H1 (cell line): Measurements from ENCODE around the gene DGCR8. TPM values are rescaled to one million over a fixed set of nuclear protein-coding genes. Genes with fewer than 3 reads are reported as not detected.
A peak's percentile ranks its signal among the peaks of the same experiment; 100 is the strongest.

Experiments
- CTCF ChIA-PET: fragments of 300-600 bp; sonication (Branson Sonifier 250); formaldehyde crosslinking; loops from one replicate; lab custom pipeline; 2021; ENCODE audit not compliant: partially characterized antibody; lab: Charles Lee
- POLR2A ChIA-PET: fragments of 300-600 bp; sonication (Branson Sonifier 250); formaldehyde crosslinking; loops from one replicate; lab custom pipeline; 2021; ENCODE audit warnings: inconsistent platforms; ENCODE audit not compliant: partially characterized antibody; lab: Charles Lee
- DNase-seq, 2 experiments: peaks; one replicate each; pipeline versions ENCODE4 v3.0.0 to v3.0.0-alpha.2; 2010 to 2022; ENCODE audit warnings: low spot score in 2 of 2, low read depth in 1 of 2, mixed read lengths in 1 of 2
- FAIRE-seq: peaks from 2 replicates; lab custom pipeline; 2011; peaks lifted over from hg19 to GRCh38; lab: Jason Lieb, UNC
- H2AFZ ChIP-seq: 2 replicates; pipeline ENCODE4 v1.8.1; 2012; ENCODE audit warnings: low read length, inconsistent platforms
- H2AK5ac ChIP-seq: 2 replicates; pipeline ENCODE4 v1.6.1; 2013; ENCODE audit warnings: low read depth, low read length
- H2BK120ac ChIP-seq: replicated peaks from 2 replicates; pipeline ENCODE3; 2013; ENCODE audit warnings: low read depth, low read length, inconsistent platforms
- H2BK12ac ChIP-seq: 2 replicates; pipeline ENCODE4 v1.6.1; 2013; ENCODE audit warnings: low read depth, low read length
- H2BK15ac ChIP-seq: 2 replicates; pipeline ENCODE4 v1.6.1; 2013; ENCODE audit warnings: low read length
- H2BK20ac ChIP-seq: 2 replicates; pipeline ENCODE4 v1.6.1; 2013; ENCODE audit warnings: low read length
- H2BK5ac ChIP-seq: 2 replicates; pipeline ENCODE4 v1.6.1; 2013; ENCODE audit warnings: low read depth, low read length
- H3K14ac ChIP-seq: 2 replicates; pipeline ENCODE4 v1.6.1; 2013; ENCODE audit warnings: inconsistent platforms; ENCODE audit not compliant: insufficient read length
- H3K18ac ChIP-seq: 2 replicates; pipeline ENCODE4 v1.6.1; 2013; ENCODE audit warnings: low read length; ENCODE audit errors: extremely low read depth
- H3K23ac ChIP-seq: 2 replicates; pipeline ENCODE4 v1.6.1; 2013; ENCODE audit warnings: inconsistent platforms; ENCODE audit not compliant: insufficient read length
- H3K23me2 ChIP-seq: 2 replicates; pipeline ENCODE4 v1.6.1; 2013; ENCODE audit warnings: low read depth, low read length
- H3K27ac ChIP-seq: 2 replicates; pipeline ENCODE4 v1.6.1; 2011; ENCODE audit warnings: low read depth, low read length, inconsistent platforms
- H3K27me3 ChIP-seq, 4 experiments: replicated peaks in 1 of 4; 1 replicate in 1 of 4; 2 replicates in 3 of 4; pipeline versions ENCODE4 v1.6.1 to v1.8.1; 2011 to 2013; ENCODE audit warnings: low read length in 3 of 4, mild to moderate bottlenecking in 3 of 4, inconsistent platforms in 2 of 4, mixed read lengths in 2 of 4, moderate library complexity in 1 of 4; ENCODE audit not compliant: control insufficient read depth in 3 of 4, insufficient read depth in 3 of 4; ENCODE audit errors: extremely low read depth in 1 of 4
- H3K36me3 ChIP-seq, 4 experiments: 2 replicates each; pipeline versions ENCODE4 v1.6.1 to v1.8.1; 2011 to 2013; ENCODE audit warnings: mild to moderate bottlenecking in 4 of 4, low read length in 3 of 4, moderate library complexity in 2 of 4, control low read depth in 1 of 4, inconsistent platforms in 1 of 4; ENCODE audit not compliant: insufficient read depth in 4 of 4, control insufficient read depth in 2 of 4
- H3K4ac ChIP-seq: replicated peaks from 2 replicates; pipeline ENCODE3; 2013; ENCODE audit warnings: low read length, low read depth, mixed read lengths, inconsistent platforms; ENCODE audit not compliant: insufficient read length
- H3K4me1 ChIP-seq, 4 experiments: replicated peaks in 1 of 4; 1 replicate in 1 of 4; 2 replicates in 3 of 4; pipeline versions ENCODE4 v1.6.1 to v1.8.1; 2011 to 2013; ENCODE audit warnings: low read length in 3 of 4, inconsistent platforms in 2 of 4, mixed read lengths in 1 of 4; ENCODE audit not compliant: insufficient read depth in 4 of 4, control insufficient read depth in 3 of 4
- H3K4me2 ChIP-seq, 2 experiments: 2 replicates each; pipeline versions ENCODE4 v1.6.1 to v1.8.1; 2011 to 2013; ENCODE audit warnings: low read depth in 2 of 2, low read length in 2 of 2, control low read depth in 1 of 2, inconsistent platforms in 1 of 2, mild to moderate bottlenecking in 1 of 2; ENCODE audit not compliant: insufficient read depth in 1 of 2
- H3K4me3 ChIP-seq, 4 experiments: fragments of 200-600, 300-600 bp in 1 of 4; sonication (generic), shearing (Covaris generic), sonication (Bioruptor Twin) in 1 of 4; 2 replicates each; pipeline versions ENCODE4 v1.5.1 to v1.8.1; 2011 to 2016; ENCODE audit warnings: low read length in 4 of 4, low read depth in 3 of 4, control low read depth in 2 of 4, inconsistent platforms in 2 of 4, mild to moderate bottlenecking in 2 of 4, mixed read lengths in 1 of 4, moderate library complexity in 1 of 4; ENCODE audit not compliant: insufficient read depth in 2 of 4; ENCODE audit errors: extremely low read depth in 1 of 4
- H3K56ac ChIP-seq: replicated peaks from 2 replicates; pipeline ENCODE3; 2013; ENCODE audit warnings: low read depth, mild to moderate bottlenecking, mixed read lengths, low read length, inconsistent platforms; ENCODE audit not compliant: insufficient read length
- H3K79me1 ChIP-seq: 2 replicates; pipeline ENCODE4 v1.6.1; 2013; ENCODE audit warnings: low read depth, low read length, control low read depth
- H3K79me2 ChIP-seq, 2 experiments: 2 replicates each; pipeline versions ENCODE4 v1.6.1 to v1.8.1; 2012 to 2013; ENCODE audit warnings: low read length in 2 of 2, mild to moderate bottlenecking in 2 of 2, inconsistent platforms in 1 of 2; ENCODE audit not compliant: insufficient read depth in 2 of 2, control insufficient read depth in 1 of 2
- H3K9ac ChIP-seq, 4 experiments: replicated peaks in 1 of 4; 1 replicate in 1 of 4; 2 replicates in 3 of 4; pipeline versions ENCODE4 v1.6.1 to v1.8.1; 2011 to 2013; ENCODE audit warnings: low read depth in 3 of 4, low read length in 3 of 4, control low read depth in 2 of 4, mild to moderate bottlenecking in 2 of 4, moderate library complexity in 2 of 4, inconsistent platforms in 1 of 4; ENCODE audit errors: extremely low read depth in 1 of 4
- H3K9me3 ChIP-seq, 2 experiments: 2 replicates each; pipeline versions ENCODE4 v1.6.1 to v1.8.1; 2012 to 2013; ENCODE audit warnings: mild to moderate bottlenecking in 2 of 2, moderate library complexity in 2 of 2, control low read depth in 1 of 2, inconsistent platforms in 1 of 2, low read depth in 1 of 2, low read length in 1 of 2, mixed read lengths in 1 of 2; ENCODE audit not compliant: insufficient read depth in 2 of 2
- H4K20me1 ChIP-seq, 2 experiments: replicated peaks in 1 of 2; 2 replicates each; pipeline versions ENCODE3 to v1.8.1; 2011 to 2013; ENCODE audit warnings: inconsistent platforms in 2 of 2, low read length in 2 of 2, mild to moderate bottlenecking in 1 of 2; ENCODE audit not compliant: insufficient read depth in 2 of 2, control insufficient read depth in 1 of 2
- H4K5ac ChIP-seq: 2 replicates; pipeline ENCODE4 v1.6.1; 2013; ENCODE audit warnings: low read length, low read depth, mixed read lengths, inconsistent platforms; ENCODE audit not compliant: insufficient read length
- H4K8ac ChIP-seq: 2 replicates; pipeline ENCODE4 v1.8.0; 2013; ENCODE audit warnings: mild to moderate bottlenecking, moderate library complexity, low read length, inconsistent platforms; ENCODE audit not compliant: insufficient read depth; ENCODE audit errors: extremely low read depth
- H4K91ac ChIP-seq: replicated peaks from 2 replicates; pipeline ENCODE3; 2013; ENCODE audit warnings: low read length, mixed read lengths, inconsistent platforms; ENCODE audit not compliant: insufficient read length
- BACH1 ChIP-seq: IDR thresholded peaks from 2 replicates; pipeline ENCODE4 v1.6.1; 2012; ENCODE audit warnings: low read length, improper control_type of control experiment
- CTBP2 ChIP-seq: IDR thresholded peaks from 2 replicates; pipeline ENCODE4 v1.7.0; 2011; ENCODE audit warnings: borderline replicate concordance, mild to moderate bottlenecking, moderate library complexity, mixed read lengths, low read length; ENCODE audit not compliant: insufficient read depth, insufficient read length
- EP300 ChIP-seq, 2 experiments: IDR thresholded peaks; 1 replicate in 1 of 2; 2 replicates in 1 of 2; pipeline ENCODE4 v1.6.1; 2011 to 2012; ENCODE audit warnings: low read depth in 2 of 2, low read length in 2 of 2, mild to moderate bottlenecking in 2 of 2, borderline replicate concordance in 1 of 2, inconsistent platforms in 1 of 2, moderate library complexity in 1 of 2
- HDAC2 ChIP-seq, 2 experiments: fragments of 300-600 bp in 1 of 2; sonication (generic) in 1 of 2; IDR thresholded peaks; 2 replicates each; pipeline ENCODE4 v1.6.1; 2011 to 2012; ENCODE audit warnings: low read depth in 2 of 2, low read length in 2 of 2, mild to moderate bottlenecking in 2 of 2, moderate library complexity in 2 of 2, borderline replicate concordance in 1 of 2, inconsistent platforms in 1 of 2
- JUN ChIP-seq: IDR thresholded peaks from 2 replicates; pipeline ENCODE4 v1.6.1; 2011; ENCODE audit warnings: low read depth, mild to moderate bottlenecking, improper control_type of control experiment, low read length
- POLR2A ChIP-seq, 2 experiments: IDR thresholded peaks; 1 replicate in 1 of 2; 2 replicates in 1 of 2; pipeline ENCODE4 v1.6.1; 2011; ENCODE audit warnings: low read depth in 2 of 2, low read length in 2 of 2, mild to moderate bottlenecking in 2 of 2; ENCODE audit errors: control extremely low read depth in 1 of 2
- SIN3A ChIP-seq, 2 experiments: IDR thresholded peaks in 1 of 2; conservative IDR thresholded peaks in 1 of 2; 2 replicates each; pipeline ENCODE4 v1.6.1; 2011 to 2012; ENCODE audit warnings: low read length in 2 of 2, improper control_type of control experiment in 1 of 2, low read depth in 1 of 2, mild to moderate bottlenecking in 1 of 2
- TAF7 ChIP-seq: optimal IDR thresholded peaks from 2 replicates; pipeline ENCODE3; 2011; ENCODE audit warnings: low read depth, mild to moderate bottlenecking, inconsistent platforms, low read length, moderate library complexity, borderline replicate concordance
- WGBS, 2 experiments: shearing (Covaris generic) in 1 of 2; methylation state at CpG; one replicate each; pipeline versions ENCODE4 v1.1.6 to v1.1.7; 2013 to 2015; ENCODE audit warnings: low lambda C conversion rate in 2 of 2, mixed read lengths in 2 of 2, inconsistent platforms in 1 of 2, low coverage in 1 of 2, missing lambda C conversion rate in 1 of 2; ENCODE audit not compliant: insufficient replicate concordance in 2 of 2, insufficient coverage in 1 of 2, insufficient read length in 1 of 2; ENCODE audit errors: extremely low coverage in 1 of 2, missing lambda C conversion rate in 1 of 2; 5-methylcytosine and 5-hydroxymethylcytosine counted together
- polyA plus RNA-seq, 7 experiments: library from polyadenylated mRNA; depleted of rRNA in 3 of 7; stranded (reverse) in 5 of 7; unstranded in 2 of 7; fragments of >200 nt in 5 of 7; fragments of 200-250 nt in 2 of 7; gene quantifications; 1 replicate in 5 of 7; 2 replicates in 1 of 7; 4 replicates in 1 of 7; pipeline versions ENCODE4 v1.2.1 to v1.2.3, GENCODE V29; 2011 to 2013; ENCODE audit warnings: missing spikeins in 2 of 7, mixed read lengths in 2 of 7
- total RNA-seq: library from RNA; stranded (reverse); fragmentation: NEBNext Ultra II Directional; extraction: Animal tissue kit (Norgen Biotek cat#: 25700); gene quantifications from 2 replicates; pipeline ENCODE4 v1.2.1, GENCODE V29; 2021
- TF ChIP-seq, protein P1 (sequence below): IDR thresholded peaks from 2 replicates; pipeline ENCODE4 v1.6.1; 2011; ENCODE audit warnings: low read depth, mild to moderate bottlenecking, low read length; ENCODE audit not compliant: insufficient read depth

Gene DGCR8
- total and polyA plus RNA-seq, 2 of the 8 experiments (the other 6 are each of a cell fraction or from before 2014, with no cell fraction given) = 23.7 to 43.7 TPM

DNA sequence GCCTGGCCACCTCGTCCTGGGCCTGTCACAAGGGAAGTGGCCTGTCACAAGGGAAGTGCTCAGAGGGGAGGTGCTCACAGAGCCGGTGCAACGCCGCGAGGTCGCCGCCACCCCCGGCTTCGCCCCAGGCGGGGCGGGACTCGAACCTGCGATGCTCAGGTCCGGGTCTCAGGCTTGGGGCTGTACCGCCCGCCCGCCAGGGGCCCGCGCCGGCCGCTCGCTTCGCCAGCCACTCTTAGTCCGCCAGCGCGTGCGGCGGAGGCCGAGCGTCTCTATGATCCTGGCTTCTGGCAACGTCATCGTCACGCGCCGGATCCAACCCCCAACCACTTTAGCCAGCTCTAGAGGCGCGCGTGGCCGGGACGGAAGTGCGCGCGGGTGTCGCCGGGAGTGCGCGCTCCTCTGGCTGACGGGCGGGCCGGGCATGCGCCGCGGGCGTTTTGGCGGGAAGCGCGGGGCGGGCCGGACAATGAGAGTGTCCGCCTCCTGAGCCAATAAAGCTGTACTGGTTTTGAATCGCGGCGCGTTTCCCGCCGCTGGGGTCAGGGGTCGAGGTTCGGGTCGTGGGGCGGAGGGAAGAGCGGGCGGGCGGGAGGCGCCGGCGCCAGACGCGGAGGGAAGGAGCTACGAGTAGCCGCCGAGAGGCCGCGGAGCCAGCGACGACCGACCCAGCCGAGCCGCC, 37.1 kb downstream of the DGCR8 start, which contains the start of gene TRMT2A:
TRMT2A (minus strand) TSS at position 276 of the 682 bp plus-strand sequence. CDS start 320 bp downstream, outside the sequence.
- H3K23ac ChIP-seq = no peak within 1 kb of the TSS
- H3K9me3 ChIP-seq = no peaks in the 10 kb centered on the region
- peaks cover 14 to 15% of the 10 kb centered on the region in 2 experiments for H4K20me1 ChIP-seq
- peak within 1 kb of the TSS; percentile 94 to 99 (median 97) for H3K9ac ChIP-seq
- peak within 1 kb of the TSS; percentile 68 to 92 for H3K4me2 ChIP-seq
- peaks cover 34 to 62% of the 10 kb centered on the region in 2 experiments for H3K79me2 ChIP-seq
- H4K91ac ChIP-seq = peak within 1 kb of the TSS; percentile 95
- H3K27ac ChIP-seq = peak within 1 kb of the TSS; percentile 93
- DNase-seq = peak; percentile 92 to 98
- H2BK12ac ChIP-seq = no peak within 1 kb of the TSS
- no peaks in the 10 kb centered on the region for H3K27me3 ChIP-seq
- H4K8ac ChIP-seq = peak within 1 kb of the TSS; percentile 96
- peak within 1 kb of the TSS; percentile 97 for H3K4ac ChIP-seq
- peak within 1 kb of the TSS; percentile 90 for H2BK5ac ChIP-seq
- no peaks in the 10 kb centered on the region; the same call in 1 of the 2 replicates for H3K23me2 ChIP-seq
- H3K56ac ChIP-seq = peak within 1 kb of the TSS; percentile 94
- H2AK5ac ChIP-seq = peak within 1 kb of the TSS; percentile 43; the same call in 1 of the 2 replicates
- H2BK120ac ChIP-seq = peak within 1 kb of the TSS; percentile 76
- peak within 1 kb of the TSS; percentile 90 for H3K18ac ChIP-seq
- ChIA-PET CTCF (interaction anchor here (0.9 to 2.1 kb wide), 4 partner anchors 9 to 144 kb away, joined by 3 to 8 read pairs (median 5); no protein-coding TSS in a partner anchor), POLR2A (interaction anchor here (1.0 to 22.7 kb wide), 12 partner anchors 11 to 159 kb away, joined by 3 to 598 read pairs (median 6); partner anchors contain the start of genes DGCR8 and ZDHHC8)
- no peak within 1 kb of the TSS; the same call in 1 of the 2 replicates for H2BK15ac ChIP-seq
- no peak within 1 kb of the TSS for H2AFZ ChIP-seq
- H3K79me1 ChIP-seq = peaks cover 7% of the 10 kb centered on the region; the same call in 1 of the 2 replicates
- no peak within 1 kb of the TSS for H2BK20ac ChIP-seq
- H3K4me1 ChIP-seq = peaks cover 0 to 12% (median 5%) of the 10 kb centered on the region in 4 experiments; a peak in 5 of 7 replicates
- no peak for FAIRE-seq
- 1% methylated on average over 56 of the region's 88 CpGs; no CpG with 5 or more reads in 1 of the 2 experiments for WGBS, 2 experiments
- peaks cover 33 to 49% (median 39%) of the 10 kb centered on the region in 4 experiments for H3K36me3 ChIP-seq
- H4K5ac ChIP-seq = peak within 1 kb of the TSS; percentile 93
- no peak within 1 kb of the TSS for H3K14ac ChIP-seq
- peak within 1 kb of the TSS; percentile 89 to 99 (median 98) for H3K4me3 ChIP-seq
- TF ChIP-seq BACH1 = peak; percentile 20; the same call in 1 of the 2 replicates
- peak; percentile 66 for TF ChIP-seq TAF7
- TF ChIP-seq SIN3A (conservative IDR thresholded peaks at IDR 0.05 in 1 of 2, IDR thresholded peaks at IDR 0.05 in 1 of 2; ENCODE audit: low read depth in 1 of 2, low read length in 2 of 2) = peak; percentile 36 to 91; a peak in 2 of 4 replicates
- no peak for TF ChIP-seq HDAC2 (IDR thresholded peaks at IDR 0.05; ENCODE audit: borderline replicate concordance in 1 of 2, low read depth in 2 of 2, low read length in 2 of 2)
- TF ChIP-seq POLR2A (IDR thresholded peaks at IDR 0.05; ENCODE audit: control extremely low read depth in 1 of 2, low read depth in 2 of 2, low read length in 2 of 2) = peak; percentile 22 to 44; a peak in 2 of 3 replicates
- TF ChIP-seq, protein P1, sequence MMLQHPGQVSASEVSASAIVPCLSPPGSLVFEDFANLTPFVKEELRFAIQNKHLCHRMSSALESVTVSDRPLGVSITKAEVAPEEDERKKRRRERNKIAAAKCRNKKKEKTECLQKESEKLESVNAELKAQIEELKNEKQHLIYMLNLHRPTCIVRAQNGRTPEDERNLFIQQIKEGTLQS = peak; percentile 83
- peak in 1 of 2 experiments; percentile 3; a peak in 1 of 3 replicates for TF ChIP-seq EP300 (IDR thresholded peaks at IDR 0.05; ENCODE audit: borderline replicate concordance in 1 of 2, low read depth in 2 of 2, low read length in 2 of 2)
- TF ChIP-seq JUN = no peak
- no peak for TF ChIP-seq CTBP2
